HG03575 (cell line): Measurements from ENCODE around the gene CZIB.

Experiments used
- ATAC-seq: cut with Tn5 transposase; IDR thresholded peaks from one replicate; pipeline ENCODE4 v1.9.1; 2021; ENCODE audit not compliant: unreplicated experiment, insufficient number of reproducible peaks, low FRiP score; ENCODE audit errors: extremely low read depth

The CZIB gene

DNA sequence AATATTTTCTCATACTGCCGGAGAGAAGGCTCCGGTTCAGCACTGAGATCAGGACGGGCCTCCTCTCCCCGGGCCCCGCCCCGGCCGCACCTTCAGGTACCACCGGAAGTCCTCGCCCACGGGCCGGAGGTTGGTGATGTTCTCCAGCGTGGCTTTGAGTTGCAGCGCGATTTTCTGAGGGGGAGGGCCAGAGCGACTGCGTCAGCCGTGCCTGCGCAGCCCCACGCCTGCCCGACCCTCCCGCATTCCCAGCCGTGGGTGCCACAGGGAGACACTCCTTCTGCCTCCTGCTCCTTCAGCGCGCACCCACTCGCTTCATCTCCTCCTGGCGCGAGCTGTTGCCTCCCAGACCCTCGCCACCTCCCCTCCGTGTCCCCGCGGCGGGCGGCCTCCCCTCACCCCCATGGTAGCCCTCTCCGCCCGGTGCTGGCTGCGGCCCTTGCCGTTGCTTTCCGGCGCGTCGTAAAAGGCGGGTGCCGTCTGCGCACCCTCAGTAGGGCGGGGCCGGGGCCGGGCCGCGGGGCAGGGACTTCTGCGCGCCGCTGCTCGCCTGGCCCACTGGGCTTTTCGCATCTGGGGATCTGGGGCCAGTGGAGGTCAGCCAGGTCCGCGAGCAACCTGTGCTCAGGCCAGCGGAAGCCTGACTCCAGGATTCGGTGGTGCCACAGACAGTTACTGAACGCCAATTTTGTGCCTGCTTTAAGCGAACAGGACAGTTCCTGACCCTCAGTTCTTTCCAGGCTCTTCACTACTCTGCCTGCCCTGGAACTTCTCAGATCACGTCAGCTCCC is at the start of gene CZIB:
Gene CZIB, minus strand, starts transcription at position 464 of the 791 bp plus-strand sequence. Its CDS starts 59 bp downstream, at position 405.
- ATAC-seq = peak; percentile 85

DNA sequence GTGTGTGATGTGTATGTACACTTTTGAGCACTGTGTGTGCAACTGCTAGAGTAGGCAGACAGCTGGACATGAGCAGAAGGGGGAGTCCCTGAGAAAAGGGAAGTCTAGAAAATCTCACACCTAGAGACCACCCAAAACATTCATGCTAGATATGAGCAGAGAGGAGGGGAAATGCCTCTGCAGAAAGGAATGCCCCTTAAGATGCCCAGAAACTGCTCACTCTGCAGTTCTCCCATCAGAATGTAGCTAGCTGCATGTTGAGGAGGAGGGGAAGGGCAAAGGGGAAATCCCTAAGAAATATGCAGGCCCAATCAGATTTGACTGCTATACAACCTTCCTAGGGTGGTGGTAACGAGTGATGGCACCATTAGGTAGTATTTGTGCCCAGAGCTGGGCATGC is 49.7 kb upstream of the CZIB start:
- no peak for ATAC-seq

DNA sequence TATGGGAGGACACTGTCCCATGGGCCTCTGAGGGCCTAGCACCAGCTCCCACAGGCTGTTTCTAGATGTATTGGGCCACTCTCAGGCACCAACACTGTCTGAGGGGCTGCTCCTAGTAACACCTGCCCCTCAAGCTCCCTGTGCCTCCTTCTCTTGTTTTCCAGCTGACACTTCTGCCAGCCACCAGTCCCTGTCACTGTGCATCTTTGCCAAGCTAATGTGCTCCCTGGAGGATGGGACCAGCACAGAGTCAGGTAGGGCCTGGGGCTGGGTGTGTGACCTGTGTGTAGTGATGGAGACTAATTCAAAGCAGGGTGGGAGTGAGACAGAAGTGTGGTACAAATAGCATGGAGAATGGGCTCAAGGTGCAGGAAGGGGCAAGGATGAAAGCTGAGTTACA is 47.3 kb upstream of the CZIB start:
- ATAC-seq = no peak

DNA sequence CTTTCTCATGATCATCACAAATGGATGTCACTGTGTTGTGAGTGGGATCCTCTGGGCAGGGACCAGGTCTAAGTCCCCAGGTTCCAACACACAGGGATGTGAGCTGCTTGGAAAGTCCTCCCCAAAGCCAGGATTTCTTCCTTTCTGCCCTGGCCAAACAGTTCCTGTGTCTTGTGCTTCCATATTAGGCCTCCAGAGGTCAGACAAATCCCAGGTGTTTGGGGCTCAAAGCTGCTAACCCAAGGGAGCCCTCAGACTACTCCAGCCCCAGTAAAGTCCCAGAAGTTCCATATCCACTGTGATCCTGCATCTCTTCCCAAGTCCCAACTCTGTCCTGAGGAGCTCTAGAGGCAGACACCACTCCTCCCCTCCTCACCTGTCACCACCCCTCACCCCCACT is 45.6 kb upstream of the CZIB start:
- no peak for ATAC-seq

DNA sequence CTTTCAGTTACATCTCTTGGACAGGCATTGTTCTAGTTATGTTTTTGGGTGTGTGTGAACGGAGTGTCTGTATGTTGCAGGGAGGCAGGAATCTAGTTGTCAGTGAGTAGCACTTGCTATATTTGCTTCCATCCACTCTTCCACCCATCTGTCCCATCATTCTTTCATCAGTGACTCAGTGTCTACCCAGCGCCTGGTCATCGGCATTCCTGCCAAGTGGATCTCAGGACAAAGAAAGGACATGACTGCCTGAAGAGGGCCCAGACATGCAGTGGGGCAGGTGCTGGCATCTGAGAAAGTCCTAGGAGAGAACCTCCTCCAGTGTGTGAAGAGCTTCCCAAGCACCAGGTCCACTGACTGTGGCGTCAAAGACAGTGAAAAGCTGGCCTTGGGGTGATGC is 45.1 kb upstream of the CZIB start:
- no peak for ATAC-seq

DNA sequence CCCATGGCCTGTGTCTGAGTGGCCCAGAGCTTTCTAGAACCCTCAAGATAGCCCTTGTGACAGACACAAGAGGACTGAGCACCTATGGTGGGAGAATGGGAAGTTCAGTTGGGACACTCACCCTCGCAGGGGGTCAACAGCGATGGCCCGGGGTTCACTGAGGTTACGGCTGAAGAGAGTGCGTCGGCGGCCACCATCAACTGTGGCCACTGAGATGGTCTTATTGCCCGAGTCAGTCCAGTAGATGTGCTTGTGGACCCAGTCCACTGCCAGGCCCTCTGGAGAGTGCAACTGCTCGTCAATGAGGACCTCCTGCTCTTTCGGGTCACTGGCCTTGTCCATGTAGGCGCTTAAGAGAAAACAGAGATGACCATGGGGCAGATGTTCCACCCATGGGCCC is 43.6 kb upstream of the CZIB start:
- ATAC-seq = no peak

DNA sequence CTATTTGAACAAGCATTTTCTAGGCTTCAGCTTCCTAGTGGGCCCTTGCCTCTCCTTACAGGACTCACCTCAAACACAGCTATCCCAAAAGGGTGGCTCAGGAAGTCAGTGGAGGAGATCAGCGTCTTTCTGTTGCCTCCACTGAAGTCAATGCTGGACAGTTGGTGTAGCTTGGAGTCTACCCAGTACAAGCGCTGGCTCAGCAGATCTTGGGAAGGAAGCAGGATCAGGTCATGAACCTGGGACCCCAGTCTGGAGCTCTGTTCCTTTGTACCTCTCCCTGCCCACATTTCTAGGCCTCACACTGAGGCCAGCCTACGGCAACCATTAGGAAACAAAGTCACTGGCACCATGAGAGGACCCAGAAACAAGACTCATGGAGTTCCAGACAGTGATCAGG is 41.6 kb upstream of the CZIB start:
- no peak for ATAC-seq

DNA sequence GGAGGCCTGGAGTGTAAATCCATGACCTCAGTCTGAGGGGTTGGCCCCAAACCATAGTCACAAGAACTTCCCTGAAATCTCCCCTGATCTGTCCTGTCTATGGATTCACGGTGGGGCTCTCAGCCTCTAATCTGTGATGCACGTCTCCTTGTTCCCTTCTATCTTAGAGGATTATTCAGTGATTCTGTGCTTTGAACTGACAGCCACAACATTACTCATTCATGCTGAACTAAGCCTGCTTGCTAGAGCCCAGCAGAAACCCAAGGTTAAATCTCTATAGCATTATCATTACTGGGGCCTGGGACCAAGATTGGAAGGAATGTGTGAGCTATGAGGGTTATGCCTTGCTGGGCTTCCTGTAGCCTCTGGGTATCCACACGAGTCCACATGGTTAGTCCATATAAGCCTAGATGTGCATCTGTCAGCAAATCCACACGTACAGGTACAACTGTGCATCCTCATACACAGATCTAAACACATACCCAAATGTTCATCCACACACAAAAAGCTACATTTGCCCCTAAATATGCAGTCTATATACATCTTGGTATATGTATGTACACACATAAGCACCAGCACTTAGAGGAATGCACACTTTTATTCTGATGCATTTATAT is 40.3 kb upstream of the CZIB start:
- ATAC-seq = no peak

DNA sequence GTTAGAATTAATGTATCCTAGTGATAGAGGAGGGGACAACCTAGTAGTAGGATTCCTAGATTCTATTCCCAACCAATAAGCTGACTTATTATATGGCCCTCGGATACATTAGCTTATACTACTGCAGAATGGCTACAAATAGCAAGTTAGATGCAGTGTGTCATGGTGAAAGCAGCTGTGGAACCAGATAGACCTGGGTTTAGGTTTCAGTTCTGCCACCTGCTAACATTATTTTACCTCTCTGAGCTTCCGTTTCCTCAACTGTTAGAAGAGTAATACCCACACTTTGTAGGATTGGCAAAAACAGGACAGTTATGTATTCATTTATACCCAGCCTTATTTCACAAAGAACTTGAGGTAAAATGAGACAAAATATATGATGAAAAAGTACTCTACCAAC is 39.5 kb upstream of the CZIB start:
- no peak for ATAC-seq

DNA sequence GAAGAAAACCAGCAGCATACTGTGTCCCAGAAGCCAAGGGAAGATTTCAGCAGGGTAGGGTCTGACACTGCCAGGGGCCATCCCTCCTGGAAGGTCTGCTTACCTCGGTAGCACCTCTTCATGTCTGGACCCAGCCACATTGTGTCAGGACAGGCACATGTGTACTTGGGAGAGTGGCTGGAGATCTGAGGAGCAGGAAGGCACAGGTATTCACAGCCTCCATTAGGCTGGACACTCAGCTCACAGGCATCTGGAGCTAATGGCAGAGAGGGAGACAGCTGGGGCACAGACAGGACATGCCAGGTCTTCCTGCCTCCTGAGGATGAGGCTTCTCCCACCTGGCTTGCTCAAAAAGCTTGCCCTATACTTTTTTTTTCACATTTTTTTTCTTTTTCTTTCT is 37.8 kb upstream of the CZIB start:
- ATAC-seq = no peak

DNA sequence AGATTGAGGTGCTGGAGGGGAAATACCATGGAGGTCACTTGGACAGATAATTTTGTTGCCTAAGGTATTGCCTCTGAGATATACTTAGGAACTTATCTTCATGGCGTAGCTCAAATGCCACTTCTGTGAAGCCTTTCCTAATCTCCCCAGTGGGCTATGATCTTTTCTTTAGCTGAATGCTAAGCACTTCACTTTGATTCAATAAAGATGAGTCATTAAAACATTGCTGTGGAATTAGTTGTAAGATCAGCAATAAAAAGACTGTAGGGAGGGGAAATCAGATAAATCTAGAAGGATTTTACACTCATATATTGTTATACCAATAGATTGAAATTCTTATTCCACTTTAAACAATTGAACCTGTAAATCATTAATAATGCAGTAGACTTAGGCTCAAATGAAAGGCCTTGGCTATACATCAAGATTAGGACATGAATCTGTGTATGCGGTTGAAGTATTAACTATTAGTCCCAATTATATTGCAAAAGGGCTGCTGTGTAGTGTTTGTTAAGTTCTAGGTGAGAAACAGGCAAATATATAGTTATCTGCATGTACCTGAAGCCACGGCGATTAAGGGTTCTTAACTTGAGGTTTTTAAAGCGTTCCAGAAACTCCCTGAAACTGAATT is 37.1 kb upstream of the CZIB start:
- no peak for ATAC-seq

DNA sequence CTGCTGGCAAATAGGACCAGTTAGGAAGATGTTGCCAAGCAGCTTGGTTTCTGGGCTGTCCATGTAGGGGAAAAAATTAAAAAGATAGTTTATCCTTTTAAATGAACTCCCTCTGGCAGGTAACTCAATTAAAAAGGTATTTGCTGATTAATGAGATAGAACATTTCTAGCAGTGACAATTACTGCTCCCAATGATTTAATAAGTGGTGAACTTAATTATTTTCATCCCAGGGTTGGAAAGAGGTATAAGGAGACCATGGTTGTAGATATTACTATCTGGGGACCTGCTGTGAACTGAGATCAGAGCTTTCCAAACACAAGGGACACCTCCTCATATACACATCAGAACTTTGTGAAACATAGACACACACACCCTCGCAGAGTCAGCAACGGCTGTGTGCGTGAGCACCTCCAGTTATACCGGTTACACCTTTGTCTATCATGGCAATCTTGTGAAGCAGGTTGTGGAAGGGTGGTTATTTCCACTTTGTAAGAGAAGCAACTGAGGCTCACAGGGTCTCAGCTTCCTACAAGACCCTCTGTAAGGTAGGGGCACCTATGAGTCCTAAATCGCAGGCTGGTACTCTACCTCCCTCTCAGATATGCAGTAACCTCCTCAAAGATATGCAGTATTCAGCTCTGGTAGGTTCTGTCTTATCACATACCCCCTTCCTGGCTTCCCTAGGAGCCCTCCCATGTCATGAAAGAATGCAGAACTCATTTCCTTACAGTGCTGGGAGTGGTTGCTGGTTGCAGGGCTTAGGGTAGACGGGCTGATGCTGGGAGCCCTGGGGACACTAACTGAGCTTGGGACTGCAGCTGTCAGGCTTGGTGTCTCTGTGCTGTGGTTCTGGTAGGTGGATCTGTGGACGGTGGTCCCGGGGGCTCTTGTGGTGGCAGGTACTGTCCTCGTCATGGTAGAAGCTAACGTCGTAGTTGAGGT is 36.3 kb upstream of the CZIB start:
- no peak for ATAC-seq

DNA sequence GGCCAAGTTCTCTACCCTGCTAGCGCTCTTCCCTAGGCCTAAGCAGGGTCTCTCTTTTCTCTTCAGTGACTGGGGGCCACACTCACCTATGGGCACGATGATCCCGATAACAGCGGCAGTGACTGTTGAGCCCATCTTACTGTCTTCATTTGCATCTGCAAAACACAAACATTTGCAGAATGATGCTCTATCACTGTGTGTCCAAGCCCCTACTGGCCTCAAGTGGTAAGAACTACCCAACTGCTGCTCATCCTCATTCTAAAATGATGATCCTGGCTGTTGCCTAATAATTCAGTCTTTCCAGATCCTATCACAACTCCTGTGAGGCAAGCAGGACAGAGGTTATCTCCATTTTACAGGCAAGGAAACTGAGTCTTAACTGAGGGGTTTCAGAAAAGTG is 34.6 kb upstream of the CZIB start:
- no peak for ATAC-seq

DNA sequence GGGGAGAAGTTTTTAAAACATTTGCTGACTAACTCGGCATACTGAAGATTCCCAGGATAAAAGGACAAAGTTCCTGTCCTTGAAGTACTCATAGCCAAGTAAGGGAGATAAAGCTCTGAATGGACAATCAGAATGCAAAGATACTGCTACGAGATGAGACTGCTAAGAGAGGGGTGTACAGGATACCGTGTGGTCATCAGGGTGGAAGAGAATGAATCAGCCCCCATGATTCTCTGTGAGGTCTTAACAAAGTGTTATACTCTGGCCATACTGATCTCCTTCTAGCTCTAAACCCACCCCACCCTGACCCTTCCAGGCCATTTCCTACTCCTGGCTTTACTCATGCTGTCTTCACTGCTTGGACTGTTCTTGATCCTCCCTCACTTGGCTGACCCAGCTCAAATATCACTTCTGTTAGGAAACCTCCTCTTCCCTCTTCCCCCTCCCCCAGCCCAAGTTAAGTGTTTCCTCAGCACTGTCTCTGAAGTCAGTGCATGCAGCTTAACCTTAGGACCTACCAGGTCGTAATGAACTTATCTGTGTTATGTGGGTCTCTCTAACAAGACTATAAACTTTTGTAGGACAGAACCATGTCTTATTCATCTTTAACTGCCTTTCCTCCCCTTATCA is 33.7 kb upstream of the CZIB start:
- ATAC-seq = no peak

DNA sequence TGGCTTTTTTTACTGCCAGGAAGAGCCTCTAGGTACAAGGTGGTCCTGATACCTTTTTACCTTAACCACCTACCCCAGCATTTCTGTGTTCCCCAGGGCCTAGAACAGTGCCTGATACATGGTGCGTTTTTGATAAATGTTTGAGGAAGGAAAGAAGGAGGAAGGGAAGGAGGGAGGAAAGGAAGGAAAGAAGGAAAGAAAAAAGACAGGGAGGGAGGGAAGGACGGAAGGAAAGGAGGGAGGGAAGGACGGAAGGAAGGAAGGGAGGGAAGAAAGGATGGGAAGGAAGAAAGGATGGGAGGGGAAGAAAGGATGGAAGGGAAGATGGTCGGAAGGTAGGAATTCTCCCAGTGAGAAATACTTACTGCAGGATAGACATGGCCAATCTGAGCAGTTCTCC is 29.9 kb upstream of the CZIB start:
- no peak for ATAC-seq

DNA sequence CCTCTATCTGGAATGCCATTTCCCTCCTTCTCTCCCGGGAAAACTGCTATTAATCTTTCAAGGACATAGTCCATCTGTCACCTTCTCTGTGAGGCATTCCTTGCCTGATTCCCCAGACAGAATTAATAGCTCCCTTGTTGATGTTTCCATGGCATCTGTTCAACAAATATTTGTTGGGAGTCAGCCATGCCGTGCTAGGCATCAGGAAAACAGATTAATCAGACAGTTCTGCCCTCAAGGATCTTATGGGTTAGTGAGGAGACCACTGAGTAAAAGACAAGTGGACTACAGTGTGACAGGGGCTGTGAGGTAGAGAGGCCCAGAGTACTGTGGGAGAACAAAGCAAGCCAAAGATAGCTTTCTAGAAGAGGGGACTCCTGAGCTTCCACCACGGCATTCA is 29.3 kb upstream of the CZIB start:
- ATAC-seq = no peak

DNA sequence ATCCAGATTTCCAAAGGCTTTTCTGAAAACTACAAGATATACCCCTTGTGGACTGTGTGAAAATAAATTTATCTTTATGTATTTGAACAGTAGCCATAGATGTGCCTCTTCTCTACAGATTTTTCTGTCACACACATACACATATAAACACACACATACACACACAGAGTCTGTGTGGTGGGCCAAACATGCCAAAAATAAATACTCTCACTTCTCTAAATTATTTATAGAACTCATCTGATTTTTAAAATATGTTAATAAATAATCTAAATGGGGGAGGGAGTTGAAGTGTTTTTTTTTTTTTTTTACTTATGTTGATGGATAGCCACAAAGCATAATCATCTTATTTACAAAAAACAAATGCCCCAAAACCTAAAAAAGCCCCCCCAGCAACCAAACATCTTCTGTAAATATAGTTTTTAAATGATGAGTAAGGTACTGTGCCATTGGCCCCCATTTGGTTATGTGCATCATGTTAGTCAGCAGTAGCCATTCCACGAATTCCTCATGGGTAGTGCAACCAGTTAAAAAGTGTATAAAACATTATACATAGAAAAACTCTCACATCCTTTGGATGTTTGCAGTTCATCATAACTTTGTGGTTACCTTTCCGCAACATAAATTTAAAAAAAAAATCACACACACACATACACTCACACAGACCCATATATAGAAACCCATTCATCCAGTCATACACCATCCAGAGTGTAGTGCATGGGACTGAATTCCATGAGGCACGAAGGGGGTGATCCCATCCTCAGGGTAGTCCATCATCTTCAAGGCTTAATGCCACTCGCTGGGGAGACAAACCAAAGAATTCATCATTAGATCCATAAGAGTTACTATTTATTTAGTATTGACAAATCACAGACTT is 26.1 kb upstream of the CZIB start:
- ATAC-seq = no peak

DNA sequence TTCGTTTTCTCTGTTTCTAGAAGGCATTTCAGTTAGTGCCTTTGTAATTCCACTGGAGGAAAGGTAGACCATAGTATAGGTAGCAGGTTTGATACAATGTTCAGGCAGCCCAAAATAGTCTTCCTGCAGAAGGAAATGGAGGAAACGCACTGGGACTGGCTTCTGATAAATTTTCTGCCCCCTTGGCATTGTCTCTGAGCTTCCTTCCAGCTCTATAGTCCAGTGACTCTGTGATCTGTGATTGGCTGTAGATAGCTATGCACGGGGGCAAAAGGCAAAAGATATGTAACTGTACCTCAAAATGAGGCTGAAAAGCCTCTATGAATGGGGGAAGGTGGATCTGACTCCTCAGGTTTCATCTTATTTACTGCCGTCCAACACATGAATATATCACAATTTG is 23.7 kb upstream of the CZIB start:
- no peak for ATAC-seq
